Measurements from ENCODE around the gene GATAD2A.

Gene GATAD2A

DNA sequence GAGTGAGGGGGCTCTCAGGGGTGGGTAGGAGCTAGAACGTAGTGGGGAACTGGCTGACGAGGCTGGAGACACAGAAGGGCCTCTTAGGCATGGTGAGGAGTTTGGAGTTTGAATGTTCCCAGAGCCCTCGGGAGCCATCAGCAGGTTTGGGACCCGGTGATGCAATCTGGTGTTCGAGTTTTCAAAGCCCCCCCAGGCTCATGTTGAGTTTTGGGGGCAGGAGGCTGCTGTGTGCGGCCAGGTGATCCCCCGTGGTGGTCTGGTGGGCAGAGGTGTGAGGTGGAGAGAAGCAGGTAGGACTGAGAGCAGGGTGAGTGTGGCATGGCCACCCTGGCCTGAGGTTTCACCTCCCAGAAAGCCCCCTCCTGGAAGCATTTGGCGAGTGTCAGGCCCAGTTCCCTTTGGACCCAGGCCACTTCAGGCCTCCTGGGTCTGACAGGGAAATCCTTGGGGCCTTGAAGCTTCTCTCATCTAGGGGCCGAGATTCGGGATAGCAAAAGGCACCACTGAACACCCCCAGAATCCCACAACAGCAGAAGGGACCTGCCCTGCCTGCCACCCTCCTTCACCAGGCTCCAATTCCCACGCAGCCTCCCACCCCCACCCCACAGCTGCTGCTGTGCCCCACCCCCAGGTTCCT is 124.4 kb downstream of the GATAD2A start:
- DNase-seq (ENCODE audit: low read depth in 2 of 2): no peak

DNA sequence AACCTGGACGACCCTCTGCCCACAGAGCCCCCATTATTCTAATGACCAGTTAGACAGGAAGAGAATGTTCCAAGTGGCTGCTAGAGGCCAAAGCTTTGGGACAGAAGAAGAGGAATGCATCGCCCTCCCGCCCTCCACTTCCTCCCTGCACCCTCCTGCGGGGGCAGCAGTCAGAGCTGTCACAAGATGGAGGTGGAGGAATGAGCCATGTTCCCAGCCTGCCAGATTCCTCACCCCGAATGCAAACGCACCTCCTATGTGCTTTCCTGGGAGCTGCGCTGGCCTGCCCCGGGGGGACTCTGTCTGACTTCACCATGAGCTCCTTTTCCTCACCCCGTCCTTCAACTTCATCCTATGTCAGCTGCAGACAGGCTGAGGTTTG is 124.9 kb downstream of the GATAD2A start:
- DNase-seq (ENCODE audit: low read depth in 2 of 2): no peak

DNA sequence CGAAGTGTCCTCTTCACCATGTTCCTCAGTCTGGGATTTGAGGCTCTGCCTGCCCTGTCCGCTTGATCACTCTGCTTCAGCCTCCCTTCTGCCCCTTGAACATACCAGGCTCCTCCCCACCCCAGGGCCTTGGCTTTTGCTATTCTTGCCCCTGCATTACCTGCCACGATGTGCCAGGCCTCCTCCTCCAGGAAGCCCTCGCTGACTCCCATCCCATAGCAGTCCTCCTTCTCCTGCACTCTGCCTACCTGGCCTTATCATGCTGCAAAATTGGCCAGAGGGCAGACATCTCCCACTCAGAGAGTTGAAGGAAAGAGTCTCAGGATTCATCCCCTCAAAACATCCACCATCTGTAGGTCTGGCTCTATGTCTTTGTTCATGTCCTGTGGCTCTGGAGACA is 125.4 kb downstream of the GATAD2A start:
- no peak for DNase-seq (ENCODE audit: low read depth in 2 of 2)

DNA sequence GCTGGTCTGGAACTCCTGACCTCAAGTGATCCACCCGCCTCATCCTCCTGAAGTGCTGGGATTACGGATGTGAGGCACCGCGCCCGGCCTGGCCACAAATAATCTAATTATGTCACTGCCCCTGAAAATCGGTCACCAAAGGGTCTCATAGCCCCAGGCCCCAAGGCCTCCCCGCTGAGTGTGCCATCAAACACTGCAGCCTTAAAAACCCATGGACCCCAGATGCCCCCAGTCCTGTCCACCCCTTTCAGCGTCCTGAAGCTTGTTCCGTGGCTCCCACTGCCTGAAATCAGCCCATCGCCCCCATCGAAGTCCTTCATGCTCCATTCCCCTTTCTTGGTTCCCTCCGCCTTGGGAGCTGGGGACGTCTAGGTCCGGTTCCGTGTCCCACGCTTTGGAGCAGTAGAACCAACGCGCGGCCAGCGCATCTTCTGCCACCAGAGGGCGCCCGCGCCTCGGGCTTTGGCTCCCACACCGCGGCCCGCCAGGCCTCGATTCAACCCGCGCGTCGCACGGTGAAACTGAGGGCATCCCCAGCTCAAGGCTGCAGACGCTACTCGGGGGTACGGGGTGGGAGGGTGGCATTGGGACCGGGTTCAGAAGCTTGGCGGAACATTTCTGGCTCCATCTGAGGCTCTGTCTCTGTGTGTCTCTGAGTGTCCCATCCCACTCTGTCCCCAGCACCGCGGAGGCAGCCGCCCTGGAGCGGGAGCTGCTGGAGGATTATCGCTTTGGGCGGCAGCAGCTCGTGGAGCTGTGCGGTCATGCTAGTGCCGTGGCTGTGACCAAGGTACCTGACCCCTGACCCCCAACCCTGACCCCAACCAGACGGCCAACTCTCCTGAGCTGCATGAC is 126.7 kb downstream of the GATAD2A start:
- DNase-seq (ENCODE audit: low read depth in 2 of 2): peak; percentile 55 to 80

DNA sequence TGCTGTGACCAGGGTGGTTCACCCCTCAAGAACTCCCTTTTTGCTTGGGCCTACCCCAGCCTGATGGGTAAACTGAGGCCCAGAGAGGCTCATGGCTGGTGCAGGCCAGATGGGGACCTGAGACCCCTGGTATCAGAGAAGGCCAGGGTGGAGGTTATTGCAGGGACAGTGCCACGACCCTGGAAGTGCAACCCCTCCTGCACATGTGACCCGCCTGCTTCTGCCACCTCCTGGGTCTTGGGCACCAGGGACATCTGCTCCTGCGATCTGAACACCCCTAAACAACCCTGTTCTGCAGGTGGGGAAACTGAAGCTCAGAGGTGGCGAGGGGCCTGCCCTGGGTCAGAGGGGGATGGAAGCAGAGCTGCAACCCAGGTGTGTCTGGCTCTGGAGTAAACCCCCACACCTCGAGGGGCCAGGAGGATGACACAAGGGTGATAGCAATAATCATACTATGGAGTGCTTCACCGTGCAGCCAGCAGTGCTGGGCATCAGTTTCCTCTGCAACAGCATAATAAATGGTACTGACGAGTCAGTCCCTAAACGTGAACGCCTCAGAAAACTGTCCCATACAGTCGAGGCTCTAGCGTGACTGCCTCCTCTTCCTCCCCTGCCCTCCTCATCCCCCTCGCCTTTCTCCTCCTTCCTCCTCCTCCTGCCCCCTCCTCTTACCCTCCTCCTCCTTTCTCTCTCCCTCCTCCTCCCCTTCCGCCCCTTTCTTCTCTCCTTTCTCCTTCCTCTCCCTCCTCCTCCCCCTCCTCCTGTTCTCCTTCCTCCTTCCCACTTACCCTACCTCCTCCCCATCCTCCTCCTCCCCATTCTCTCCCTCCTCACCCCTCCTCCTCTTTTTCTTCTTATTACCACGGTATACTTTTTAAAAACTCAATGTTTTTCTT is 127.6 kb downstream of the GATAD2A start:
- DNase-seq (ENCODE audit: low read depth in 2 of 2): no peak

DNA sequence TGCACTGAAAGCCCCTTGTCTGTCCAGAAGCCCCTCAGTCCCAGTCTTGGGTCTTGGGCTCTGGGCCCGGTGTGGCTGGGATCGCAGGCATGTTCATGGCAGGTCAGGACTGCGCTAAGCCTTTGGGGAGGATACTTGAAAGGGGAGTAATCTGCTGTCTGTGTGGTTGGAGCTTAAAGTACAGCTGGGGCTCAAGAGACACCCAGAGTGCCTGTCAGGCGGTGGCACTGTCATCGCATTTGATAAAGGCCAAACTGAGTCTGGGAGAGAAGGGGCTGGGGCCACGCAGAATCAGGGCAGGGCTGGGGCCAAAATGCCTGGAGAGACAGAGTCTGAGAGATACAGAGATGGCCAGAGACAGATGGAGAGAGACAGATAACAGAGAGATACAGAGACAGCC is 128.4 kb downstream of the GATAD2A start:
- DNase-seq (ENCODE audit: low read depth in 2 of 2): no peak

DNA sequence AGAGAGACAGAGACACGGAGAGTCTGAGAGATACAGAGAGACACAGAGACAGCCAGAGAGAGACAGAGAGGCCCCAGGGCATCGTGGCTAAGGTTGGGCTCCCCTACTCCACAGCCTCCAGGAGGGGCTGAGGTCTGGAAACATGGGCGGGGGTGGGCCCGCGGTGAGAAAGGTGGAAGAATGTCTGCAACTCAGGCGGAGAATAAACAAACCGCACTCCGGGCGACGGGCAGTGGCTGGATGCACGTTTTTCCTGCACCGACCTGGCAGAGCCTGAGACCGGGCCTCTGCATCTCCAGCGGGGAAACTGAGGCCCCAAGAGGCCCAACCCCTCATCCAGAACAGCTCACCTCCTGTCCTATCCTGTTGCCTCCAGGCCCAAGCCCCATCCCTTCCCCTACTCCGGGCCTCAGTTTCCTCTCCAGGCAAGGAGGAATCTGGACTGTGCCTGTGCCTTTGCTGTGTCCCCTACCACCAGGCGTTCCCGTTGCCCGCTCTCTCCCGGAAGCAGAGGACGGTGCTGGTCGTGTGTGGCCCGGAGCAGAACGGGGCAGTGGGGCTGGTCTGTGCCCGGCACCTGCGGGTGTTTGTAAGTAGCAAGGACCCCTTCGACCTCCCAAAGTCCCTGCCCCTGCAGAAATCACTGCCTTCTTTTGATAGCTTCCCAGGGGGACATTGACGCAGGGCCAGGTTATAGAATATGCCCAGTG is 129.2 kb downstream of the GATAD2A start:
- DNase-seq (ENCODE audit: low read depth in 2 of 2): no peak

DNA sequence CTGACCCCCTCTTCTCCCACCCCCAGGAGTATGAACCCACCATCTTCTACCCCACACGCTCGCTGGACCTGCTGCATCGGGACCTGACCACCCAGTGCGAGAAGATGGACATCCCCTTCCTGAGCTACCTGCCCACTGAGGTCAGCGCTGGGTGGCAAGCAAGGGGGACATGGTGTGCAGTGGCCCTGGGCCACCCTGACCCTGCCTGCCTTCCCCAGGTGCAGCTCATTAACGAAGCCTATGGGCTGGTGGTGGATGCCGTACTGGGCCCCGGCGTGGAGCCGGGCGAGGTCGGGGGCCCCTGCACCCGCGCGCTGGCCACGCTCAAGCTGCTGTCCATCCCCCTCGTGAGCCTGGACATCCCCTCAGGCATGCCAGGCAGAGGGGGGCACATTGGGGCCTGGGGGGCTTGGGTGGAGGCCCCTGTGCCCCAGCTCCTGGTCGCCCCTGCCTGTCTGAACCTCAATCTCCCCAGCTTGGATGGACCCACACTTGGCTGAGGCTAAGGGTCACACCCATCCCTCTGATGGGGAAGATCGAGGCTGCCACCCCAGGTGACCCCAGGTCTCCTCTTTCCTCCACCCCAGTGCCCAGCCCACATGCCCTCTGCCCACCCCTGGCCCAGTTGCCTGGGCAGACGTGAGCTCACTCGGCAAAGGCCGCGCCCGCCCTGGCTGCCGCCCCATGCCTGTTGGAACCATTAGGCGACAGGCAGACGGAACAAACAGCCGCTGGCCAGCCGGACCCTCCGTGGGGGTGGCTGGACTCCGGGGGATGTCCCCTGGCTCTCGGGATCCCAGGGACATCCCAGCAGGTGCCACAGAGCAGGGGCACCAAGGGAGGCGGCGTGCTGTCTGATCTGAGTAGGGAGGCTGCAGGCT is 130.1 kb downstream of the GATAD2A start:
- DNase-seq (ENCODE audit: low read depth in 2 of 2): no peak

DNA sequence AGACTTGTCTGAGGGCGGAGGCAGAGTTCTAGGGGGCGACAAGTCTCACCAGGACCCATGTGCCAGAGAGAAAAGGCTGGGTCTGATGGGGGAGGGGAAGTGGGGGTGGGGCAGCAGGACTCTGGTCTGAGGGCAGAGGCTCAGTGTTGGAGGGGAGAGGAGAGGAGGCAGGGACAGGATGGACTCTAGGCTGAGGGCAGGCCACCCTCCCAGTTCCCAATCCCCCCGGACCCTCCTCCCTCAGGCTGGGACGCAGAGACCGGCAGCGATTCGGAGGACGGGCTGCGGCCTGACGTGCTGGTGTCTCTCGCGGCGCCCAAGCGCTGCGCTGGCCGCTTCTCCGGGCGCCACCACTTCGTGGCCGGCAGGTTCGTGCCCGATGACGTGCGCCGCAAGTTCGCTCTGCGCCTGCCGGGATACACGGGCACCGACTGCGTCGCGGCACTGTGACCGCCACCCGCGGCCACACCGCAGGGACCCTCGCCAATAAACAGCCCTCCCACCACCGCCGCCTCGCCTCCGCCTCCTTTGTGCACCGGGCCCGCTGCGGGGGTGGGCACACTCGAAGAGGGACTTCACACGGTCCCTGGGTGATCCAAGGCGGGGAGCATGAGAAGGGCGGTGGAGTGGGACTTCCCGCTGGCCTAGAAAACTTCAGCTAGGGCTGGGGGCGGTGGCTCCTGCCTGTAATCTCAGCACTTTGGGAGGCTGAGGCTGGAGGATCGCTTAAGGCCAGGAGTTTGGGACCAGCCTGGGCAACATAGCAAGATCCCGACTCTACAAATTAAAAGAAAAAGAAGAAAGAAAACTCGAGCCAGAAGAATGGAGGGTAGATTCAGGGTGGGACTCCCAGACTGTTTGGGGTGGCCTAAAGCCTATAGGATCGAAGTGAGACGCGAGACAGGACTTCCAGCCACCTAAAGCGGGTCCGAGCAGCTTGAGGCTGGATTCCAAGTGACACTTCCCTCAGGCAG is 131.9 kb downstream of the GATAD2A start:
- DNase-seq (ENCODE audit: low read depth in 2 of 2): no peak

DNA sequence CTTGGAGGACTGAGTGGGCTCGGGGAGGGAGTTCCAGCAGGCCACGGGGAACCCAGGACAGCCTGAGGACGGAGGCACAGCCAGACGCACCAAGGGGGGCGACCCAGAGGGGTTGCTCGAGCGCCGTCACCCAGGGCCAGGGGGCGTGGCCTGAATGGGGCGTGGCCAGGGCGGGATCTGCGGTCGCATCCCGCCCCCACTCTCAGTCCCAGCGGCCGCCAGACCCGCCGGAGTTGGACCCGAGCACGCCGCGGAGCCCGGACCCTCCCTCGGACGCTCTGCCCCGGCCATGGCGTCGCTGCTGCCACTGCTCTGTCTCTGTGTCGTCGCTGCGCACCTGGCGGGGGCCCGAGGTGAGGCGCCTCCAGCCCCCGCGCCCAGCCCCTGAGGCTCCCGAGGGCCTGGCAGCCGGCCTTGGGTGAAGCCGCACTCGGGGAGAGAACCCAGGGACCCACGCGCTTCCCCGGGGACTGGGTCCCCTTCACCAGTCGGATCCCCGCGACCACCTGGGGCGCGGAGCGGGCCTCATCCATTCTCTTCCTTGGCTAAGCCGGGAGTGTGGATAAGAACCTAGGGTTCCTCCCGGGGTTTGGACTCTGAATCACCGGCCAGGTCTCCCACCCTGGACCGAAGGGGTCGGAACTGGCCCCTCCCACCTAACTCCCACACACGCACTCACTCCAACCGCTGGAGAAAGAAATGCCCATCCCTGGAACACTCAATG is 132.7 kb downstream of the GATAD2A start, which contains the start of gene CILP2:
CILP2 (plus strand) TSS at position 205 of the 724 bp plus-strand sequence; CDS start at position 290, 85 bp downstream.
- no peak for DNase-seq (ENCODE audit: low read depth in 2 of 2)

DNA sequence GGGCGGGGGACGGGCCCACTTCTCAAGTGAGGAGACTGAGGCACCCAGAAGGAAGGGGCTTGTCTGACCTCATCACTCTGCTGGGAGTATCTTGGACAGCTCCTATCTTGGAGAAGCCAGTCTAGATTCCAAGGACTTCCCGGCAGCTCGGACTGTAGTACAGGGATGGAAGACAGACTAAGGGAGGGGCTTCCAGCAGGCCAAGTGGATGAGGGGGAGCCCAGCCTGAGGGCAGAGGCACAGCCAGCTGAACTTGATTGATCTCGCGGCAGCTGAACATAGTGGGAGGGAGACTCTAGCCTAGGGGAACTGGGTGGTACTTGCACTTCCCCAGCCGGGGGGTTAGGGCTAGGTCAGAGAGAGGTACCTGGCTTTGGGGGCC is 133.3 kb downstream of the GATAD2A start:
- no peak for DNase-seq (ENCODE audit: low read depth in 2 of 2)

DNA sequence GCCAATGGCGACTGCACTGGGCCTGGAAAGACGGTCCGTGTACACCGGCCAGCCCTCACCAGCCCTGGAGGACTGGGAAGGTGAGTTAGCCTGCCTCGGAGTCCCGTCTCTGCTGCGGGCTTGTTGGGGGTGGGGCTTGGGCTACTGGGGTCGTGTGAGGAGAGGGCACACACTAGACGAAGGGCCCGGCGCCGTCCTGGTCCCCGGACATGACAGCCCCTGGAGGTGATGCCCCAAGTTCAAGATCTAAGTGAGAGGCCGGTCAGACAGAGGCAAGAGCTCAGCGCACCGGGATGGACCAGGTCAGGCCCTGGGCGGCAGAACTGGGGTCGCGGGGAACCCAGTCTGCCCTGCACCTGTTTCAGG is 134.2 kb downstream of the GATAD2A start:
- no peak for DNase-seq (ENCODE audit: low read depth in 2 of 2)

DNA sequence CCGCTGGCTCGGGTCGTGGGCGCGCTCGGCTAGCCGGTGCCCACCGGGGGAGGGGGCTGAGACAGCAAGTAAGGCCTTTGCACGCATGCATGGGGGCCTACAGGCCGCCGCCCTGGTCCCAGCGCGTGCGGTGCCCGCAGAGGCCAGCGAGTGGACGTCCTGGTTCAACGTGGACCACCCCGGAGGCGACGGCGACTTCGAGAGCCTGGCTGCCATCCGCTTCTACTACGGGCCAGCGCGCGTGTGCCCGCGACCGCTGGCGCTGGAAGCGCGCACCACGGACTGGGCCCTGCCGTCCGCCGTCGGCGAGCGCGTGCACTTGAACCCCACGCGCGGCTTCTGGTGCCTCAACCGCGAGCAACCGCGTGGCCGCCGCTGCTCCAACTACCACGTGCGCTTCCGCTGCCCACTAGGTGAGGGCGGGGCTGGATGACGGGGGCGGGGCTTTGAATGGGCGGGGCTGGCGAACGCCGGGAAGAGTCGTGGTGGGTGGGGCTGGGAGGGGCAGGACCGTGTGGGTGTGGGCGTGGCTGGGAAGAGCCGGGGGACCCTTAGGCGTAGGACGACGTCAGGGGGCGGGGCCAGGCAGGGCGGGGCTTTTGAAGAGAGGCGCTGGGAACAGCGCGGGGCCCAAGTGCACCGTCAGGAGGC is 134.7 kb downstream of the GATAD2A start:
- DNase-seq (ENCODE audit: low read depth in 2 of 2): peak; percentile 75 to 78

DNA sequence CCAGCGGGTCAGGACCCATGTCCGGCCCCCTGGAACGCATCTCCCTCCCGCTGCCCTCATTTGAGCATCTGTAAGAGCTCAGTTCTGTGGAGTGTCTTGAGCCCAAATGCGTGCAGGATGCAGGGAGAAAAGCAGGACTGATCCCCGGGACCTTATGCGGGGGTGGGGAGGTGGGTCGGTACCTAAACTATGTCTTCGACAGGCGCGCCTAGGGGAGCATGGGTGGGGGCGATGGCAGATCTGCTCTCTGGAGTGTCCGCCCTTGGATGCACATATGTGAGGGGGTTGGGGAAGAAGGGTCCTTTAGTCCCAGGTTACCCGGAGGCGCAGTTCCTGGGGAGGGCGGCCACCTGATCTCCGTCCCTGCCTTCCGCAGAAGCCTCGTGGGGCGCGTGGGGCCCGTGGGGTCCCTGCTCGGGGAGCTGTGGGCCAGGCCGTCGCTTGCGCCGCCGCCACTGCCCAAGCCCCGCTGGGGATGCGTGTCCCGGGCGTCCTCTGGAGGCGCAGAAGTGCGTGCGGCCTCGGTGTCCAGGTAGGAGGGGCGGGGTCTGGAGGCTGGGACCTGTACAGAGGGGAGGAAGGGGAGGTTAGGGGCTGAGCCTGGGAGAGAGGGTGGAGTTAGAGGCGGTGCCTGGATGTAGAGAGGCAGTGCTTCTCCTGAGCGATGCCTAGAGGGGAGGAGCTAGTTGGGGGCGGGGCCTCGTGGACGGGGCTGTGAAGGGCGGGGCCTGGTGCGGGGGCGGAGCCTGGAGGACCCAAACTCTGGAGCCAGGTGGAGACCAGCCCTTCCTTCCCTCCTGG is 135.4 kb downstream of the GATAD2A start:
- peak; percentile 78 to 85 for DNase-seq (ENCODE audit: low read depth in 2 of 2)

DNA sequence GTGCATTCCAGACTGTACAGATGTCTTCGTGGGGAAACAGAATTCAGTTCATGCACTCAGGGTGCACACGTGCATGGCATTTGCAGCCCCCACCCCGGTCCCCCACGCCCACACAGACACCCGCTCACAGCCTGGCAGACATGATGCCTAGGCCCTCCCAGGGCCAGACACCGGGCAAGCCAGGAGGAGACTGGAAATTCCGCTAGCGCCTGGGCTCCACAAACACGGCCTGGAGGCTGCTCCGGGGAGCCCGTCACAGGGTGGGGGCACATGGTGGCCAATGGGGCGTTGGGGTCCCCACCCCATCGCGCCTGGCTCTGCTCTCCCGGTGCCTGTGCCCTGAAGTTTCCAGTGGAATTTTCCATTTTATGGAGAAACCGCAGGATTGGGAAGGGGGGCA is 136.1 kb downstream of the GATAD2A start:
- no peak for DNase-seq (ENCODE audit: low read depth in 2 of 2)

DNA sequence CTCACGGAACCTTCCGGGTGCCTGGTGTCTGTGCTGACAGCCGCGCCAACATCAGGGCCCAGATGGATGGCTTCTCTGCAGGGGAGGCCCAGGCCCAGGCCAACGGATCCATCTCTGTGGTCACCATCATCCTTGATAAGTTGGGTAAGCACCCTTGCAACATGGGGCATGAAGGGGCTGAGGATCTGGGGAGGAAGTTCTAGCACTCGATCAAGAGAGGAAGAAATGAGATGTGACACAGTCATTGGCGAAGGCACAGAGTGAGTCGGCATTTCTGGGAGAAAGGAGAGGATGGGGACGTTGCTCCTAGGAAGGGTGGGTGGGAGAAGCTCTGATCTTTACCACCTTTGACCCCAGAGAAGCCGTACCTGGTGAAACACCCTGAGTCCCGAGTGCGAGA is 137.0 kb downstream of the GATAD2A start:
- no peak for DNase-seq (ENCODE audit: low read depth in 2 of 2)

DNA sequence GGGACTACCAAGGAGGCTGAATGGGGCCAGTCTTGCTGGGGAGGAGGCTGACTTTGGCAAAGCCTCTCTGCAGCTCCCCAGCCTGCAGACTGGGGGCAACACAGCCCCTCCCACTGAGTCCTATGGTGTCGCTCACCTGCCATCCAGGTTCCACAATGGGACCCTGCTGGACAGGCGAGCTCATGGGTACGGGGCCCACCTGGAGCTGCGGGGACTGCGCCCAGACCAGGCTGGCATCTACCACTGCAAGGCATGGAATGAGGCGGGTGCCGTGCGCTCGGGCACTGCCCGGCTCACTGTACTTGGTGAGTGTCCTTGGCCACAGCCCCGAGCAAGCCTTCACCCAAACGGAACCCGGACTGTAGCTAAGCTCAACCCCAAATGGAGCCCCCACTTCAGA is 137.6 kb downstream of the GATAD2A start:
- no peak for DNase-seq (ENCODE audit: low read depth in 2 of 2)

All from stimulated activated CD4-positive, alpha-beta T cell treated with anti-CD3 and anti-CD28 coated beads, Interleukin-15, amount 100 ng/mL, for 48 hours (primary cell).